Glutamatergic neuron (in vitro differentiated cells): ENCODE data around the gene FOXN3. TPM values are rescaled to one million over a fixed set of nuclear protein-coding genes. Genes with fewer than 3 reads are reported as not detected.
A peak's percentile ranks its signal among the peaks of the same experiment; 100 is the strongest.

Experiments
- DNase-seq: peaks from one replicate; pipeline ENCODE4 v3.0.0; 2022
- H3K27ac Mint-ChIP-seq: one replicate; pipeline ENCODE4 v1.8.0; 2020; ENCODE audit warnings: mild to moderate bottlenecking, mixed read lengths, inconsistent platforms; ENCODE audit not compliant: unreplicated experiment
- H3K27me3 Mint-ChIP-seq: one replicate; pipeline ENCODE4 v1.8.0; 2020; ENCODE audit warnings: mild to moderate bottlenecking, moderate library complexity, mixed read lengths, inconsistent platforms; ENCODE audit not compliant: unreplicated experiment
- H3K36me3 Mint-ChIP-seq: one replicate; pipeline ENCODE4 v1.8.0; 2020; ENCODE audit warnings: mild to moderate bottlenecking, mixed read lengths, inconsistent platforms; ENCODE audit not compliant: unreplicated experiment
- H3K4me1 Mint-ChIP-seq: one replicate; pipeline ENCODE4 v1.8.0; 2020; ENCODE audit warnings: mild to moderate bottlenecking, low read depth, mixed read lengths, inconsistent platforms; ENCODE audit not compliant: unreplicated experiment
- H3K4me3 Mint-ChIP-seq: one replicate; pipeline ENCODE4 v1.8.0; 2020; ENCODE audit warnings: mild to moderate bottlenecking, mixed read lengths, inconsistent platforms; ENCODE audit not compliant: unreplicated experiment
- H3K9me3 Mint-ChIP-seq: one replicate; pipeline ENCODE4 v1.8.0; 2020; ENCODE audit warnings: mild to moderate bottlenecking, moderate library complexity, mixed read lengths, inconsistent platforms; ENCODE audit not compliant: unreplicated experiment
- CTCF ChIP-seq: fragments of 200-600 bp; sonication (generic); IDR thresholded peaks from one replicate; pipeline ENCODE4 v1.5.0; 2021; ENCODE audit not compliant: partially characterized antibody, unreplicated experiment
- total RNA-seq: library from RNA; stranded (reverse); fragmentation: NEBNext Ultra II Directional; extraction: Animal tissue kit (Norgen Biotek cat#: 25700); gene quantifications from one replicate; pipeline ENCODE4 v1.2.1, GENCODE V29; 2021; ENCODE audit not compliant: unreplicated experiment

FOXN3 gene
- total RNA-seq, 1 donor from 2014 or later, result 139 TPM

DNA sequence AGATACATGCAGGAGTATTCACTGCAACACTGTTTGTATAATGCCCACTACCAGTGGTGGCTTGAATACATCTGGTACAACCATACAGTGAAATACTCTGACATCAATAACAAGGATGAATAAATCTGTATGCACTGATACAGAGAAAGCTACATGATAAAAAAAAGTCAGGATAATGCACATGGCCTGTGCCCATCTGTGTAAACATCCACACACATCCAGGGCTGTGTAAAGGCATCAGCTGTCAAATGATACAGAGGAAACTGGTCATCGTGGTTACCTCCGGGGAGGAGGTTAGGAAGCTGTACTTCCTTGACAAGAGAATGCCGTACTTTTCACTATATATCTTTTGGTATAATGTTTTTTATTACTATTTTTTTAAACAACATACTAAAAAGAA, 176.6 kb downstream of the FOXN3 start:
- Mint-ChIP-seq H3K27me3 (peaks cover 2% of the 10 kb centered on the region), H3K9me3 (peaks cover 10% of the 10 kb centered on the region)

DNA sequence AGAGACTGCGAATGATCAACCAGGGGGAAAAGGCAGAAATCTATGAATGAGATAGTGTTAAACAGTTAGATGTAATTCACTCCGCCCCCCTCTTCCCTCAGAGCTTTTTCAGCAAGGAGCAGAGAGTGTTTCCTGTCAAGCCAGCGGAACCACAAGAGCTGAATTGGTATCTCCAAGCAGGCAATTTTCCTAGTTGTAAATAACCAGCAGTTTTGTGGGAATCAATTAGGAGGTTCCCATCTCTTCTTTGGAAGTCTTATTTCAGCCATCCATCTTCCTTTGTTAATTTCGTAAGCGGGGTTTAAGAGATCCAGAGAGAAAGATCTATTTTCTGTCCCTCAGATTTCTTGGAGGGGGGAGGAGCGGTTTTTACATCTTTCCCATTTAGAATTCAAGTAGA, 178.0 kb downstream of the FOXN3 start:
- Mint-ChIP-seq H3K27me3 (peaks cover 2% of the 10 kb centered on the region), H3K4me3 (no peak overlapping the region), H3K4me1 (peaks cover 47% of the 10 kb centered on the region), H3K9me3 (peaks cover 8% of the 10 kb centered on the region), H3K27ac (peak overlapping the region; percentile 50), H3K36me3 (peaks cover 10% of the 10 kb centered on the region)
- DNase-seq, result no peak
- TF ChIP-seq CTCF, result no peak

More for the DNA sequence above, 176.6 kb downstream of the FOXN3 start:
- no peak overlapping the region for H3K27ac Mint-ChIP-seq
- no peak overlapping the region for H3K4me3 Mint-ChIP-seq
- TF ChIP-seq CTCF, result no peak
- peaks cover 52% of the 10 kb centered on the region for H3K4me1 Mint-ChIP-seq
- H3K36me3 Mint-ChIP-seq, result peaks cover 3% of the 10 kb centered on the region
- no peak for DNase-seq

- TF ChIP-seq CTCF, result no peak
- Mint-ChIP-seq H3K9me3 (peaks cover 8% of the 10 kb centered on the region), H3K36me3 (peaks cover 10% of the 10 kb centered on the region), H3K4me1 (peaks cover 44% of the 10 kb centered on the region), H3K27ac (peak overlapping the region; percentile 6), H3K4me3 (no peak overlapping the region), H3K27me3 (peaks cover 2% of the 10 kb centered on the region)
- DNase-seq, result no peak
Measured at GRCh38 chr14:89237921-89238529, 179.0 kb downstream of the FOXN3 start.

GRCh38 chr14:89236851-89237250, 180.2 kb downstream of the FOXN3 start:
- no peaks in the 10 kb centered on the region for H3K27me3 Mint-ChIP-seq
- no peak overlapping the region for H3K4me3 Mint-ChIP-seq

More at GRCh38 chr14:89236851-89237250, 180.2 kb downstream of the FOXN3 start:
- peaks cover 8% of the 10 kb centered on the region for H3K9me3 Mint-ChIP-seq
- no peak for TF ChIP-seq CTCF
- peaks cover 48% of the 10 kb centered on the region for H3K4me1 Mint-ChIP-seq
- DNase-seq, result no peak
- H3K36me3 Mint-ChIP-seq, result peaks cover 10% of the 10 kb centered on the region
- peak overlapping the region; percentile 79 for H3K27ac Mint-ChIP-seq
